ENCODE measurements around the gene TPRA1. TPM values are rescaled to one million over a fixed set of nuclear protein-coding genes. Genes with fewer than 3 reads are reported as not detected.
A peak's percentile ranks its signal among the peaks of the same experiment; 100 is the strongest.

TPRA1 gene
- polyA plus RNA-seq, 2 of the 4 experiments (the other 2 are of a cell fraction) = 13.5 to 19.5 TPM

DNA sequence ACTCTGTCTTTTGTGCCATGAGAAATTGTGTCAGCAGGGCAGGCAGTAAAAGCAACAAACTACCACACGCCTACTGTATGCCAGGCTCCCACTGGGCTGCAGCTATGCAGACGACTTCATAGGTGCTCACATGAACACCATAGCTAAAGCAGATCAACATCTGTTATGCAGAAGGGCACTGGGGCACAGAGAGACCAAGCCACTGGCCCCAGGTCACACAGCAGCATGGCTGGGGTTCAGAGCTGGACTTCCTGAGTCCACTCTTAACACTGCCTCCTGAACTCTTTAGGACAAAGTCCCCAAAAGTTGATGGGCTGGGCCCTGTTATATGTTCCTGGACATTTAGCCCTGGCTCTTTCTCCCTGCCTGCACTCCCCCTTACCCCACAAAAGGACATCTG lies 12.4 kb downstream of the TPRA1 start:
- no peak overlapping the region for H3K4me2 ChIP-seq
- no peak for TF ChIP-seq POLR2AphosphoS2 (conservative IDR thresholded peaks at IDR 0.05; ENCODE audit: low read length)
- TF ChIP-seq RNF2 (IDR thresholded peaks at IDR 0.05; ENCODE audit: borderline replicate concordance, low read depth) = no peak
- TF ChIP-seq MAZ (IDR thresholded peaks at IDR 0.05; ENCODE audit: borderline replicate concordance, low read depth, low read length) = no peak
- TF ChIP-seq RCOR1 (IDR thresholded peaks at IDR 0.05; ENCODE audit: low read depth, low read length) = no peak
- no peak for TF ChIP-seq HOXA7 (CRISPR knock-in tag; IDR thresholded peaks at IDR 0.05)
- no peak for TF ChIP-seq FOSL2 (IDR thresholded peaks at IDR 0.05)
- no peak for TF ChIP-seq FOSL2 (CRISPR knock-in tag; IDR thresholded peaks at IDR 0.05)
- no peak for TF ChIP-seq GATA3 (IDR thresholded peaks at IDR 0.05; ENCODE audit: borderline replicate concordance)
- TF ChIP-seq CBX2 (IDR thresholded peaks at IDR 0.05; ENCODE audit: borderline replicate concordance, low read depth) = no peak
- no peak for TF ChIP-seq TFCP2L1 (CRISPR knock-in tag; IDR thresholded peaks at IDR 0.05)
- TF ChIP-seq CTCF (IDR thresholded peaks at IDR 0.05) = no peak
- no peak for TF ChIP-seq CHD4 (IDR thresholded peaks at IDR 0.05; ENCODE audit: borderline replicate concordance)
- FAIRE-seq (no peak), ATAC-seq (no peak), DNase-seq (ENCODE audit: low read depth in 1 of 2, low spot score in 1 of 2) (no peak)
- POLR2A ChIA-PET = no interaction called here
- CTCF ChIA-PET = no interaction called here
- H3K4me3 ChIP-seq = no peak overlapping the region
- H3K9me3 ChIP-seq = no peaks in the 10 kb centered on the region
- no peak overlapping the region for H3K27ac ChIP-seq
- 62% methylated on average over 2 of the region's 2 CpGs for WGBS (ENCODE audit: missing lambda C conversion rate)
- peaks cover 5% of the 10 kb centered on the region for H3K4me1 ChIP-seq

- TF ChIP-seq MAFK (IDR thresholded peaks at IDR 0.05; ENCODE audit: partially characterized antibody) = peak; percentile 60
- TF ChIP-seq RNF2 (IDR thresholded peaks at IDR 0.05; ENCODE audit: borderline replicate concordance, low read depth) = no peak
- H3K4me2 ChIP-seq = no peak overlapping the region
- H3K4me3 ChIP-seq = no peak overlapping the region
- ATAC-seq = no peak
- 98% methylated on average over 7 of the region's 7 CpGs for WGBS (ENCODE audit: missing lambda C conversion rate)
- FAIRE-seq = no peak
- peaks cover 5% of the 10 kb centered on the region for H3K4me1 ChIP-seq
- no peak for DNase-seq (ENCODE audit: low read depth in 1 of 2, low spot score in 1 of 2)
- H3K27ac ChIP-seq = no peak overlapping the region
- ChIA-PET POLR2A (no interaction called here), CTCF (no interaction called here)
- no peaks in the 10 kb centered on the region for H3K9me3 ChIP-seq
These were observed 13.1 kb downstream of the TPRA1 start for GRCh38 chr3:127577448-127577847.

DNA sequence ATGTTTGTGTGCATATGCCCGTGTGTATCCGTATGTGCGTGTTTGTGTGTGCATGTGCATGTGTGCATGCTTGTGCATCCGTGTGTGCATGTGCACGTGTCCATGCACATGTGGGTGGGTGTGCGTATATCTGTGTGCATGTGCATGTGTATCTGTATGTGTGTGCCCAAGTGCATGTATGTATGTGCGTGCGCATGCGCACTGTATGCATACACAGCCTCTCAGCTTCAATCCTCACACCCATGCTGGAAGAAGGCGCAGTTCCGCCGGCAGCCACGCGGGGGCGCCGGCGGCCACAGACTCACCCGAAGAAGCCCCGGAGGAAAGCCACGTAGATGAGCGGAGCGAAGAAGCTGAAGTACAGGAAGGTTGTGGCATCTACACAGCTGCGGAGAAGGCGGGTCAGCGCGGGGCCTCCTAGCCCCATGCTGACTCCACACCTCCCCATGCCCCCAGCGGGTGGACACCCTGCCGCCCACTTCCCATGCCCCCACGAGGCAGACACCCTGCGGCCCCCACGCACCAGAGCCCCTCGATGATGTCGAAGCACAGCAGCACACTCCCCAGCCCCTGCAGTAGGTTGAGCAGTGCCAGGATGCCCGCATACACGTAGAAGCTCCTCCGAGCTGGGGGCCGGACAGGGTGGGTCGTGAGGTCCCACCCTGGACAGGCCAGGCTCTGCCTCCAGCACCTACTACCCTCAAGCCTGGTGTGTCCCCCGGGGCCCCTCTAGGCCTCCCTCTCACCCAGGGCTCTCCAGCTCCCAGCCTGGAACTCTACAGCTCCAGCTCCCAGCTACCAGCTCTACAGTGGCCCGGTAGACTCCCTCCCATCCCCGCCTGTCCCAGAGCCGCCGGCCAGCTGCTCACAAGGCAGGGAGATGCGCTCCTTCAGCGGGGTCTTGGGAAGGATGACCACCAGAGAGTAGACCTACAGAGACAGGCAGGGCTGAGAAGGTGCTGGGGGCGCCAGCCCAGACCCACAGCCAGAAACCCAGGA lies 15.4 kb downstream of the TPRA1 start:
- peak; percentile 80 to 95 for ATAC-seq
- peak; percentile 68 for TF ChIP-seq SMC3 (IDR thresholded peaks at IDR 0.05)
- TF ChIP-seq CTCF (IDR thresholded peaks at IDR 0.05) = peak; percentile 78
- TF ChIP-seq RFX5 (IDR thresholded peaks at IDR 0.05) = no peak
- TF ChIP-seq RAD21 (conservative IDR thresholded peaks at IDR 0.05 in 1 of 2, IDR thresholded peaks at IDR 0.05 in 1 of 2) = peak; percentile 59 to 70
- TF ChIP-seq, protein P1, sequence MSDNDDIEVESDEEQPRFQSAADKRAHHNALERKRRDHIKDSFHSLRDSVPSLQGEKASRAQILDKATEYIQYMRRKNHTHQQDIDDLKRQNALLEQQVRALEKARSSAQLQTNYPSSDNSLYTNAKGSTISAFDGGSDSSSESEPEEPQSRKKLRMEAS (IDR thresholded peaks at IDR 0.05) = peak; percentile 27; the same call in 1 of the 2 replicates

More for the DNA sequence above, 15.4 kb downstream of the TPRA1 start:
- ChIA-PET CTCF (interaction anchor here (0.6 to 3.9 kb wide), 34 partner anchors 10 to 1031 kb away, joined by 3 to 64 read pairs (median 4); partner anchors contain the start of genes ABTB1, MCM2 and TPRA1), POLR2A (interaction anchor here (1.0 kb wide), 1 partner anchor 23 kb away, joined by 3 read pairs; the partner anchor contains the start of gene MCM2)
- H3K27ac ChIP-seq = peak overlapping the region in 1 of 2 experiments; percentile 54; a peak in 2 of 6 replicates
- H3K4me2 ChIP-seq = peak overlapping the region; percentile 65
- no peak overlapping the region for H3K4me3 ChIP-seq
- FAIRE-seq (no peak), DNase-seq (ENCODE audit: low read depth in 1 of 2, low spot score in 1 of 2) (peak; percentile 89)
- H3K4me1 ChIP-seq = peaks cover 5% of the 10 kb centered on the region
- no peaks in the 10 kb centered on the region for H3K9me3 ChIP-seq
- WGBS (ENCODE audit: missing lambda C conversion rate) = 45% methylated on average over 16 of the region's 46 CpGs

Data from A549 (cell line).